Ovary (tissue), 9 donors: Measurements from ENCODE around the gene FOCAD. TPM values are rescaled to one million over a fixed set of nuclear protein-coding genes. Genes with fewer than 3 reads are reported as not detected.

Source experiments
- DNase-seq, 5 donors: peaks; one replicate each; pipeline ENCODE4 v3.0.0-alpha.2; 2019 to 2020
- H3K27ac ChIP-seq, 2 donors: fragments of 200-600 bp; one replicate each; pipeline versions ENCODE4 v1.5.1 to v1.8.0; 2019 to 2022
- H3K27me3 ChIP-seq: fragments of 200-600 bp; one replicate; pipeline ENCODE4 v1.8.0; 2022
- H3K36me3 ChIP-seq: fragments of 200-600 bp; sonication (generic); one replicate; pipeline ENCODE4 v1.5.1; 2019
- H3K4me1 ChIP-seq: one replicate; pipeline ENCODE4 v1.8.1; 2013; ENCODE audit warnings: mild to moderate bottlenecking, moderate library complexity; ENCODE audit not compliant: insufficient read depth
- H3K4me3 ChIP-seq: fragments of 200-600 bp; sonication (generic); one replicate; pipeline ENCODE4 v1.5.1; 2017
- H3K9me3 ChIP-seq, 2 donors: fragments of 200-600 bp in 1 of 2; sonication (generic) in 1 of 2; one replicate each; pipeline versions ENCODE4 v1.5.1 to v1.8.1; 2013 to 2019; ENCODE audit warnings: mild to moderate bottlenecking in 1 of 2, moderate library complexity in 1 of 2
- EP300 ChIP-seq: sonication (generic); formaldehyde crosslinking; IDR thresholded peaks from one replicate; pipeline ENCODE4 v1.6.1; 2017; ENCODE audit warnings: antibody characterized with exemption
- POLR2A ChIP-seq: fragments of 450-650 bp; IDR thresholded peaks from one replicate; pipeline ENCODE4 v1.6.1; 2017; ENCODE audit warnings: antibody characterized with exemption, mild to moderate bottlenecking, moderate library complexity
- WGBS, 3 donors: extraction: QIAGEN DNeasy Blood & Tissue Kit in 1 of 3; methylation state at CpG; one replicate each; pipeline versions ENCODE4 v1.1.5 to v1.1.7; 2013 to 2017; 5-methylcytosine and 5-hydroxymethylcytosine counted together
- intact Hi-C, 4 donors: fragments of 100-400 bp; cut with DNase I; formaldehyde crosslinking; loops; one replicate each; pipeline versions ENCODE4 v1.11.0 to v1.15.1; 2022 to 2023
- polyA plus RNA-seq, 2 donors: library from polyadenylated mRNA; stranded (reverse); fragments of 200-250 nt in 1 of 2; fragments of 350-450 nt in 1 of 2; fragmentation: Illumina TruSeq in 1 of 2; extraction: RNeasy Lipid Tissue Mini Kit (QIAGEN cat#74804) in 1 of 2; gene quantifications; one replicate each; pipeline ENCODE4 v1.2.3, GENCODE V29; 2013 to 2014
- total RNA-seq, 7 donors: library from RNA; depleted of rRNA in 2 of 7; stranded (reverse); fragments of >200 nt in 2 of 7; fragmentation: NEBNext Ultra II Directional in 3 of 7; extraction: Animal tissue kit (Norgen Biotek cat#: 25700) in 3 of 7; gene quantifications; one replicate each; pipeline versions ENCODE4 v1.1.0 to v1.2.4, GENCODE V29; 2016 to 2023
- TF ChIP-seq, protein P1 (sequence below), 3 donors: fragments of 450-650 bp in 2 of 3; fragments of 200-600 bp in 1 of 3; IDR thresholded peaks; one replicate each; pipeline versions ENCODE4 v1.5.1 to v1.8.0; 2016 to 2022; ENCODE audit warnings: antibody characterized with exemption in 3 of 3, mild to moderate bottlenecking in 1 of 3
- donor health status: DM: no; HTN: no; CAD: no; lungs with moderate emphysema.
- donor health status: DM: no; HTN: no; CAD: no.
- donor health status: Bipolar disorder and iron deficiency.
- donor health status: DM: yes; HTN: yes; CAD: no.
- donor health status: DM: no; HTN: no; CAD: no.
- donor health status: DM: yes; HTN: yes; CAD: no.

The FOCAD gene
- total and polyA plus RNA-seq, 9 donors: 5.4 to 39.2 (median 22.2) TPM

DNA sequence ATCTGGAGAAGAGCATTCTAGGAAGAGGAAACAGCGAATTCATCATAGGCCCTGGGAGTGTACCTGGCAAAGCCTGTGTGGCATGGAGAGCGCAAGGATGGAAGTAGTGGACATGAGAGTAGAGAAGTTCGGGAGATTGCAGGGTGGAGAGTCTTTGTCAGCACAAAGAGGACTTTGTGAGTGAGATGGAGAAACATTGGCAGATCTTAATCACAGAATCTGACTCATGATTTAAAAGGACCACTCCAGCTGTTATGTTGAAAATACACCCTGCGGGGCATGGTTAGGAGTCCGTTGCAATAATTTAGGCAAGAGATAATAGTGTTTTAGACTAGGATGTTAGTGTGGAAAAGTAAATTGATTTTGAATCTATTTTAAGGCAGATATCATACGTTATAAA, 230.5 kb downstream of the FOCAD start:
- H3K27ac ChIP-seq: no peak overlapping the region
- no peak for TF ChIP-seq EP300
- DNase-seq: no peak
- no peaks in the 10 kb centered on the region for H3K27me3 ChIP-seq
- H3K36me3 ChIP-seq: no peaks in the 10 kb centered on the region
- 96 to 97% (median 97%) methylated on average over 6 of the region's 6 CpGs for WGBS, 3 donors
- no peaks in the 10 kb centered on the region for H3K4me1 ChIP-seq
- H3K9me3 ChIP-seq: no peaks in the 10 kb centered on the region
- H3K4me3 ChIP-seq: no peak overlapping the region
- intact Hi-C loops: no loop called here

DNA sequence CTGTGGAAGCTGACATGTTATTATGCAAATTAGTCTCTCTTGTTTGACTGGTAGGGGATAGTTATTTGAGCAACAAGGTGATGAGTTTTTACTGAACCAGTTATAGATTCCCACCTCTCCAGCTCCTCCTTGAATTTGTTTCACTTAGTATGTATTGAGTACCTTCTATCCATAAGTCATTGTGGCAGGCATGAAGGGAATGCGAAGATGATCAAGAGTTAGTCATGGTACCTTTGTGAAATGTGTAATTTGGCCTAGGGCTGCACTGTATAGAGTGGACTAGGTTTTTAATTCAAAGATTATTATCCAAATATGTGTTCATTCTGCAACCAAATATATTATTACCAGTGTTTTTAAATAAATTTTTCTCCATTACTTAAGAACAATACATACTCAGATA, 237.3 kb downstream of the FOCAD start:
- no peaks in the 10 kb centered on the region for H3K27me3 ChIP-seq
- no peaks in the 10 kb centered on the region for H3K9me3 ChIP-seq
- H3K4me1 ChIP-seq: no peaks in the 10 kb centered on the region
- intact Hi-C loops: no loop called here
- TF ChIP-seq, protein P1, sequence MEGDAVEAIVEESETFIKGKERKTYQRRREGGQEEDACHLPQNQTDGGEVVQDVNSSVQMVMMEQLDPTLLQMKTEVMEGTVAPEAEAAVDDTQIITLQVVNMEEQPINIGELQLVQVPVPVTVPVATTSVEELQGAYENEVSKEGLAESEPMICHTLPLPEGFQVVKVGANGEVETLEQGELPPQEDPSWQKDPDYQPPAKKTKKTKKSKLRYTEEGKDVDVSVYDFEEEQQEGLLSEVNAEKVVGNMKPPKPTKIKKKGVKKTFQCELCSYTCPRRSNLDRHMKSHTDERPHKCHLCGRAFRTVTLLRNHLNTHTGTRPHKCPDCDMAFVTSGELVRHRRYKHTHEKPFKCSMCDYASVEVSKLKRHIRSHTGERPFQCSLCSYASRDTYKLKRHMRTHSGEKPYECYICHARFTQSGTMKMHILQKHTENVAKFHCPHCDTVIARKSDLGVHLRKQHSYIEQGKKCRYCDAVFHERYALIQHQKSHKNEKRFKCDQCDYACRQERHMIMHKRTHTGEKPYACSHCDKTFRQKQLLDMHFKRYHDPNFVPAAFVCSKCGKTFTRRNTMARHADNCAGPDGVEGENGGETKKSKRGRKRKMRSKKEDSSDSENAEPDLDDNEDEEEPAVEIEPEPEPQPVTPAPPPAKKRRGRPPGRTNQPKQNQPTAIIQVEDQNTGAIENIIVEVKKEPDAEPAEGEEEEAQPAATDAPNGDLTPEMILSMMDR (IDR thresholded peaks at IDR 0.05): no peak
- TF ChIP-seq EP300 (no peak), POLR2A (no peak)
- 55 to 97% (median 93%) methylated on average over 1 of the region's 1 CpG for WGBS, 3 donors
- no peaks in the 10 kb centered on the region for H3K36me3 ChIP-seq
- no peak overlapping the region for H3K27ac ChIP-seq
- H3K4me3 ChIP-seq: no peak overlapping the region
- no peak for DNase-seq

DNA sequence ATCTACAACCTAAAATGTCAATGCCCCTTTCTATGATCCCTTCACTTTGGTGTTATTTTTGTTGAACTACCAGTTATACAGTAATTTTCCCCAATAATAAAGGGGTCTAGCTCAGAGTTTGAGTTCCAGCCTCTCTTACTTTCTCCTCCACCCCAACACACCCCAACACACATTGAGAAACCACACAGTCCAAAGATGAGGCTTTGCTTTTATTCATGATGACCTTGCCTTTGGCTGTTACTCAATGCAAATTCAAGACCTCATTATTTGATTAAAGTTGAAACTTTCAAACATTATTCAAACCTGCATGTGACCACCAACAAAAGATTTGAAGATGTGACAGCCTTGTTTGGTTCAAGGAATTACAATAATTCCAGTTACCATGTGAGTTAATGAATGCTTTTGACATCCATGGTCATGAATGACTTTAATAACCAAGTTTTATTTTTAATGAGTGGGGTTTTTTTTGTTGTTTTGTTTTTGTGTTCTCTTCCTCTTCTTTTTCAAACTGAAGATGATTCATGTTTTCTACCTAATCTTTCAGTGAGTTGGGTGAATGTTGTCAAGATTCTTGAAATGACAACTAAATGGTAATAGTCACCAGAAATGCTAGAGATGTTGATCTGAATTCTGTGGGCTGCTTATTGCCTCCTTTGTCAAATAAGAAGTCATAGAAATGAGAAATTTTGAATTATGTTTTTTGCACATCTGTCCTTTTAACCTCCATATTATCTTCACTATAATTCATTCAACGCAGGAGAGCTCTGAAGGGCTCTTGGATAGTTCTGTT, 241.4 kb downstream of the FOCAD start:
- WGBS, 3 donors: 98 to 100% (median 100%) methylated on average over 1 of the region's 1 CpG

DNA sequence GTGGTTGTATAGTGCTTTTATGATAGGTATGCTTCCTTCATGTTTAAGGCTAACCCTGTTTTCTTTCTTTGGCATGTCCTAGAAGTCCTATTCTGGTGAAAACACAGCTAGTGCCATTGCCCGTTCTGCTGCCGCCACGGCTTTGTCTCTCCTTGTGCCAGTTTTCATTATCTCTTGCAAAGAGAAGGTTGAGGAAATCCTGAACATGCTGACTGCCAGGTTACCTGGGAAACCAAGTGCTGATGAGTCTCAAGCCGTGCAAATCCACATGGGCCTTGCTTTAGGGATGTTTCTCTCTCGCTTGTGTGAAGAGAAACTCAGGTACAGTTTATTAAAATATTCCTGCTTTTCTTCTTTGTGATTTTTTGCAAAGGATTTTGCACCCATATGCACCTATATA, 245.2 kb downstream of the FOCAD start:
- Histone ChIP-seq H3K9me3 (no peaks in the 10 kb centered on the region), H3K27me3 (no peaks in the 10 kb centered on the region), H3K4me1 (no peaks in the 10 kb centered on the region), H3K4me3 (no peak overlapping the region), H3K27ac (no peak overlapping the region), H3K36me3 (no peaks in the 10 kb centered on the region)
- 77 to 90% (median 81%) methylated on average over 5 of the region's 5 CpGs for WGBS, 3 donors
- no peak for TF ChIP-seq POLR2A
- no peak for TF ChIP-seq EP300
- TF ChIP-seq, protein P1 (IDR thresholded peaks at IDR 0.05): no peak
- intact Hi-C loops: no loop called here
- no peak for DNase-seq

More for the DNA sequence above, 241.4 kb downstream of the FOCAD start:
- no peak for DNase-seq
- H3K36me3 ChIP-seq: no peaks in the 10 kb centered on the region
- no peak overlapping the region for H3K27ac ChIP-seq
- no peak for TF ChIP-seq POLR2A
- no peak for TF ChIP-seq EP300
- TF ChIP-seq, protein P1 (IDR thresholded peaks at IDR 0.05): no peak
- H3K4me1 ChIP-seq: no peaks in the 10 kb centered on the region
- no peaks in the 10 kb centered on the region for H3K9me3 ChIP-seq
- intact Hi-C loops: no loop called here
- H3K4me3 ChIP-seq: no peak overlapping the region
- no peaks in the 10 kb centered on the region for H3K27me3 ChIP-seq

DNA sequence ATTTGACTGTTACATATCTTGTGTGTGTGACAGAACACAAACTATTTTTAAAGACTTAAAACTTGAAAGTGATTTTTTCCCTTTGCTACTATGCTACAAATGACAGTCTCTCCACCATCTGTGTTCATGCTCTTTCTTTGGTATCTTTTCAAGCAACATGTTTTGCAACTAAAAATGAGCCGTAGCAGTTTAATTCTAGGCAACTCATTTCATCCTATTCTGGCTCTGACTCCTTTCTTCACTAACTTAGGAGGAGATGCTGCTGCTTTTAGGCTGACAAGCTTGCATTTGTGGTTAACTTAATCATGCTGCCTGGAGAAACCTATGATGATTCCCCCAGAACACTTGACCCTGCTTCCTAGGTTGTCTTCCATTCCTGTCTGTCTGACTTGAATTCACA, 246.8 kb downstream of the FOCAD start:
- WGBS, 3 donors: 70 to 89% (median 81%) methylated on average over 1 of the region's 1 CpG
- TF ChIP-seq EP300 (no peak), POLR2A (no peak)

More for the DNA sequence above, 246.8 kb downstream of the FOCAD start:
- Histone ChIP-seq H3K4me3 (no peak overlapping the region), H3K4me1 (no peaks in the 10 kb centered on the region), H3K27me3 (no peaks in the 10 kb centered on the region), H3K36me3 (no peaks in the 10 kb centered on the region), H3K27ac (no peak overlapping the region), H3K9me3 (no peaks in the 10 kb centered on the region)
- no peak for DNase-seq
- intact Hi-C loops: no loop called here
